Ovary (tissue), 9 donors: ENCODE results near the gene DNAH17. TPM values are rescaled to one million over a fixed set of nuclear protein-coding genes. Genes with fewer than 3 reads are reported as not detected.

Source experiments
- DNase-seq, 5 donors: peaks; one replicate each; pipeline ENCODE4 v3.0.0-alpha.2; 2019 to 2020
- H3K27ac ChIP-seq, 2 donors: fragments of 200-600 bp; one replicate each; pipeline versions ENCODE4 v1.5.1 to v1.8.0; 2019 to 2022
- H3K27me3 ChIP-seq: fragments of 200-600 bp; one replicate; pipeline ENCODE4 v1.8.0; 2022
- H3K36me3 ChIP-seq: fragments of 200-600 bp; sonication (generic); one replicate; pipeline ENCODE4 v1.5.1; 2019
- H3K4me1 ChIP-seq: one replicate; pipeline ENCODE4 v1.8.1; 2013; ENCODE audit warnings: mild to moderate bottlenecking, moderate library complexity; ENCODE audit not compliant: insufficient read depth
- H3K4me3 ChIP-seq: fragments of 200-600 bp; sonication (generic); one replicate; pipeline ENCODE4 v1.5.1; 2017
- H3K9me3 ChIP-seq, 2 donors: fragments of 200-600 bp in 1 of 2; sonication (generic) in 1 of 2; one replicate each; pipeline versions ENCODE4 v1.5.1 to v1.8.1; 2013 to 2019; ENCODE audit warnings: mild to moderate bottlenecking in 1 of 2, moderate library complexity in 1 of 2
- EP300 ChIP-seq: sonication (generic); formaldehyde crosslinking; IDR thresholded peaks from one replicate; pipeline ENCODE4 v1.6.1; 2017; ENCODE audit warnings: antibody characterized with exemption
- POLR2A ChIP-seq: fragments of 450-650 bp; IDR thresholded peaks from one replicate; pipeline ENCODE4 v1.6.1; 2017; ENCODE audit warnings: antibody characterized with exemption, mild to moderate bottlenecking, moderate library complexity
- WGBS, 3 donors: extraction: QIAGEN DNeasy Blood & Tissue Kit in 1 of 3; methylation state at CpG; one replicate each; pipeline versions ENCODE4 v1.1.5 to v1.1.7; 2013 to 2017; 5-methylcytosine and 5-hydroxymethylcytosine counted together
- intact Hi-C, 4 donors: fragments of 100-400 bp; cut with DNase I; formaldehyde crosslinking; loops; one replicate each; pipeline versions ENCODE4 v1.11.0 to v1.15.1; 2022 to 2023
- polyA plus RNA-seq, 2 donors: library from polyadenylated mRNA; stranded (reverse); fragments of 200-250 nt in 1 of 2; fragments of 350-450 nt in 1 of 2; fragmentation: Illumina TruSeq in 1 of 2; extraction: RNeasy Lipid Tissue Mini Kit (QIAGEN cat#74804) in 1 of 2; gene quantifications; one replicate each; pipeline ENCODE4 v1.2.3, GENCODE V29; 2013 to 2014
- total RNA-seq, 7 donors: library from RNA; depleted of rRNA in 2 of 7; stranded (reverse); fragments of >200 nt in 2 of 7; fragmentation: NEBNext Ultra II Directional in 3 of 7; extraction: Animal tissue kit (Norgen Biotek cat#: 25700) in 3 of 7; gene quantifications; one replicate each; pipeline versions ENCODE4 v1.1.0 to v1.2.4, GENCODE V29; 2016 to 2023
- TF ChIP-seq, protein P1 (sequence below), 3 donors: fragments of 450-650 bp in 2 of 3; fragments of 200-600 bp in 1 of 3; IDR thresholded peaks; one replicate each; pipeline versions ENCODE4 v1.5.1 to v1.8.0; 2016 to 2022; ENCODE audit warnings: antibody characterized with exemption in 3 of 3, mild to moderate bottlenecking in 1 of 3
- donor health status: DM: no; HTN: no; CAD: no; lungs with moderate emphysema.
- donor health status: DM: no; HTN: no; CAD: no.
- donor health status: Bipolar disorder and iron deficiency.
- donor health status: DM: yes; HTN: yes; CAD: no.
- donor health status: DM: no; HTN: no; CAD: no.
- donor health status: DM: yes; HTN: yes; CAD: no.

DNAH17 gene
- total and polyA plus RNA-seq, 9 donors, result 0.07 to 0.25 (median 0.12) TPM; not detected in 6

DNA sequence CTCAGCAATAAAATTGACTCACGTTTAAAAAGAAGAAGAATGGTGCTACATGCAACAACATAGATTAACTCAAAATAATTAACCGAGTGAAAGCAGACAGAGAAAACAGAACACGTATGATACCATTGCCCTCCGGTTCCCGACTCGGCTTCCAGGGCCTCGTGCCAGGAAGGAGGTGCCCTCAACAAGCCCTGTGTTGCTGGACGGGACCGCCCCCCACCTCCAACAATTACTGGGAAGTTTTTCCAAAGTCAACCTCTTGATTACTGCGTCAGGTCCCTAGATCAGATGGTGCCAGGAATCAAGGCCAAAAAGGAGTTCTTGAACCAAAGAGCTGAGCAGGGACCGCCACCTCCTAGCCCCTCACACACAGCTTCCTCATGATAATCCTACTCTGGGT, 20.4 kb downstream of the DNAH17 start:
- intact Hi-C loops, result loop anchor here in 1 of 4 donors (2.0 kb wide), 1 partner anchor 54 kb away; no protein-coding TSS in a partner anchor
- 64 to 68% (median 66%) methylated on average over 11 of the region's 11 CpGs for WGBS, 3 donors
- TF ChIP-seq POLR2A (no peak), EP300 (no peak)
- TF ChIP-seq, protein P1, sequence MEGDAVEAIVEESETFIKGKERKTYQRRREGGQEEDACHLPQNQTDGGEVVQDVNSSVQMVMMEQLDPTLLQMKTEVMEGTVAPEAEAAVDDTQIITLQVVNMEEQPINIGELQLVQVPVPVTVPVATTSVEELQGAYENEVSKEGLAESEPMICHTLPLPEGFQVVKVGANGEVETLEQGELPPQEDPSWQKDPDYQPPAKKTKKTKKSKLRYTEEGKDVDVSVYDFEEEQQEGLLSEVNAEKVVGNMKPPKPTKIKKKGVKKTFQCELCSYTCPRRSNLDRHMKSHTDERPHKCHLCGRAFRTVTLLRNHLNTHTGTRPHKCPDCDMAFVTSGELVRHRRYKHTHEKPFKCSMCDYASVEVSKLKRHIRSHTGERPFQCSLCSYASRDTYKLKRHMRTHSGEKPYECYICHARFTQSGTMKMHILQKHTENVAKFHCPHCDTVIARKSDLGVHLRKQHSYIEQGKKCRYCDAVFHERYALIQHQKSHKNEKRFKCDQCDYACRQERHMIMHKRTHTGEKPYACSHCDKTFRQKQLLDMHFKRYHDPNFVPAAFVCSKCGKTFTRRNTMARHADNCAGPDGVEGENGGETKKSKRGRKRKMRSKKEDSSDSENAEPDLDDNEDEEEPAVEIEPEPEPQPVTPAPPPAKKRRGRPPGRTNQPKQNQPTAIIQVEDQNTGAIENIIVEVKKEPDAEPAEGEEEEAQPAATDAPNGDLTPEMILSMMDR (IDR thresholded peaks at IDR 0.05), result no peak
- Histone ChIP-seq H3K4me1 (no peaks in the 10 kb centered on the region), H3K27me3 (no peaks in the 10 kb centered on the region), H3K36me3 (no peaks in the 10 kb centered on the region), H3K27ac (no peak overlapping the region), H3K4me3 (no peak overlapping the region), H3K9me3 (no peaks in the 10 kb centered on the region)
- DNase-seq, result no peak

DNA sequence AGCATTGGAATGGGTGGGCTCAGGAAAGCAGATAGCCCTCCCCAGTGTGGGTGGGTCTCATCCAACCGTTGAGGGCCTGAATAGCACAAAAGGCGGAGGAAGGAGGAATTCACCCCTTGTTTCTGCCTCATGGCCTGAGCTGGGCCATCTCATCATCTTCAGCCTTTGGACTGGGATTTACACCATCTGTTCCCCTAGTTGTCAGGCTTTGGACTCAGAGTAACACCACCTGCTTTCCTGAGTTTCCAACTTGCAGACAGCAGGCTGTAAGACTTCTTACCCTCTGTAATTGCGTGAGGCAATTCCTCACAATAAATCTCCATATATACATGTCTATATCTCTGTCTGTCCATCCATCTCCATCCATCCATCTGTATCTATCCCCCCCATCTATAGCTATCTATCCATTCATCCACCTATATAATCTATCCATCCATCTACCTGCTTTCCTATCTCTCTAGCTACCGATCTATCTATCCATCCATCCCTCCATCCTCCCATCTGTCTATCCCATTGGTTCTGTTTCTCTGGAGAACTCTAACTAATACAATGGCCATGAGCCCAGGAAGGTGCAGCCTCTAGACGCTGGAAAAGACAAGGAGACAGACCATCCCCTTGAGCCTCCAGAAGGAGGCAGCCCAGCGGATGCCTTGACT, 21.3 kb downstream of the DNAH17 start:
- no peaks in the 10 kb centered on the region for H3K9me3 ChIP-seq
- TF ChIP-seq, protein P1 (IDR thresholded peaks at IDR 0.05), result no peak
- TF ChIP-seq POLR2A (no peak), EP300 (no peak)
- DNase-seq, result no peak
- H3K27ac ChIP-seq, result no peak overlapping the region
- no peak overlapping the region for H3K4me3 ChIP-seq
- no peaks in the 10 kb centered on the region for H3K4me1 ChIP-seq
- no peaks in the 10 kb centered on the region for H3K36me3 ChIP-seq
- 76 to 82% (median 77%) methylated on average over 6 of the region's 6 CpGs for WGBS, 3 donors
- no peaks in the 10 kb centered on the region for H3K27me3 ChIP-seq
- intact Hi-C loops, result loop anchor here in 1 of 4 donors (2.0 kb wide), 1 partner anchor 53 kb away; no protein-coding TSS in a partner anchor

DNA sequence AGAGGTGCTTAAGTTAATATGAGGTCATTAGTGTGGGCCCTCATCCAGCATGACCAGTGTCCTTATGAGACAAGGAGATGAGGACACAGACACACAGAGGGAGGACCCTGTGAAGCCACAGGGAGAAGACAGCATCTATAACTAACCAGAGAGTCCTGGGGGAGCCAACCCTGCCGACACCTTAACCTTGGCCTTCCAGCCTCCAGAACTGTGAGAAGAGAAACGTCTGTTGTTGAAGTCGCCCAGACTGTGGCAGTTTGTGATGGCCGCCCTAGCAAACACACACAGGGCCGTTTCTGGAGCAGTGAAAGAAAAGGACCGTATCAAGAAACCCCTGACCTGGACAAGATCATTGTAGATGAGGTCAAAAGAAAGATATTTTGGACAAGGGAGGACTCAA, 26.7 kb downstream of the DNAH17 start:
- Histone ChIP-seq H3K27ac (no peak overlapping the region), H3K27me3 (no peaks in the 10 kb centered on the region), H3K4me3 (no peak overlapping the region), H3K4me1 (no peaks in the 10 kb centered on the region), H3K9me3 (no peaks in the 10 kb centered on the region), H3K36me3 (no peaks in the 10 kb centered on the region)
- WGBS, 3 donors, result 68 to 70% (median 69%) methylated on average over 6 of the region's 6 CpGs
- DNase-seq, result no peak
- TF ChIP-seq, protein P1 (IDR thresholded peaks at IDR 0.05), result no peak
- no peak for TF ChIP-seq EP300
- TF ChIP-seq POLR2A, result no peak
- intact Hi-C loops, result no loop called here

DNA sequence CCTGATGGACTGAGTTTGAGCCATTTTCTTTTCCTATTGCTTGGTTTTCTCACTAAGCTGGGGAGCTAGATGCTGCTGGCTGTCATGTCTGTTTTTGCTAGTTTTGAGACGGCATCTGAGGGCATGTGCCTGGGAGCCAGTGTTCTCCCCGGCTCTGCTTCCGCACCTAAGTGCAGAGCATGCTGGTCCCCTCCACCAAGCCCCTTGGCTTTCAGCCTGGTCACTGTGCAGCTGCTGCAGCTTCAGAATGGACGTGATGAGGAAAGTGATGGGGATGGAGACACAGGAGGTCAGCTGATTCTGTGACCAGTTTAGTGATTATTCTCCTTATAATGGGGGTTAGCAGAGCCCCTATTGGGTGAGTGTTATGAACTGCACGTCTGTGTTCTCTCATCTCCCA, 28.5 kb downstream of the DNAH17 start:
- H3K36me3 ChIP-seq, result no peaks in the 10 kb centered on the region

More for the DNA sequence above, 28.5 kb downstream of the DNAH17 start:
- Histone ChIP-seq H3K9me3 (no peaks in the 10 kb centered on the region), H3K4me1 (no peaks in the 10 kb centered on the region), H3K4me3 (no peak overlapping the region), H3K27me3 (no peaks in the 10 kb centered on the region), H3K27ac (no peak overlapping the region)
- DNase-seq, result no peak
- WGBS, 3 donors, result 81 to 84% (median 81%) methylated on average over 5 of the region's 5 CpGs
- intact Hi-C loops, result no loop called here
- TF ChIP-seq, protein P1 (IDR thresholded peaks at IDR 0.05), result no peak
- no peak for TF ChIP-seq EP300
- no peak for TF ChIP-seq POLR2A
